ENCODE data around the gene ANKRD52. TPM values are rescaled to one million over a fixed set of nuclear protein-coding genes. Genes with fewer than 3 reads are reported as not detected.

ANKRD52 gene
- total and polyA plus RNA-seq, 2 experiments from 2014 or later: 20.3 to 25.2 TPM

DNA sequence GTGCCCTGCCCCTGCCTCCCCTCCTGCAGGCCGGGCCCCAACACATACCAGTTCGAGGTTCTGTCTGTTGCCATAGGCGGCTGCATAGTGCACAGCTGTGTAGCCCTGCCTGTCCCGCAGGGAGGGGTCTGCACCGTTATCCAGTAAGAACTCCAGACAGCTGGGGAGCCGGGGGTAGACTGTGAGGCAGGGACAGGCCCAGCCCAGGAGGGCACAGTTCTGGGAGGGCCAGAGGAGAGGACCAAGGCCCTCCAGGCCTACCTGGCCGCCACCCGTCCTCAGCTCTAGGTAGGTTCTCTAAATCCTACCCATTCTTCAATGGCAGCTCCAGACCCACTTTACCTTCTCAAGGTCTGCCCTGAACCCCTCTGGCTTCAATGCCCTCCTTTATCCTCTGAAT lies 9.5 kb downstream of the ANKRD52 start:
- peaks cover 7% of the 10 kb centered on the region for H3F3A ChIP-seq (replicated peaks; ENCODE audit: low read depth)
- H3K9me2 ChIP-seq (ENCODE audit: insufficient read depth): no peaks in the 10 kb centered on the region
- no peak overlapping the region for H3K4me3 ChIP-seq
- H3K27me3 Mint-ChIP-seq (ENCODE audit: insufficient read depth, low read depth, poor library complexity): peaks cover 4% of the 10 kb centered on the region
- H3K27ac ChIP-seq (ENCODE audit: low read depth): no peak overlapping the region
- H3K79me2 ChIP-seq (replicated peaks; ENCODE audit: insufficient read depth): no peaks in the 10 kb centered on the region
- H3K9me3 Mint-ChIP-seq: no peaks in the 10 kb centered on the region
- H4K20me1 ChIP-seq (replicated peaks; ENCODE audit: insufficient read depth): peaks cover 3% of the 10 kb centered on the region; the same call in 1 of the 2 replicates
- H3K4me3 Mint-ChIP-seq: no peak overlapping the region
- no peak for DNase-seq (ENCODE audit: low spot score)
- no peak overlapping the region for H2AFZ ChIP-seq
- H3K4me2 ChIP-seq: no peak overlapping the region
- no peak overlapping the region for H3K27ac Mint-ChIP-seq
- H3K4me1 ChIP-seq (ENCODE audit: insufficient read depth): no peaks in the 10 kb centered on the region
- TF ChIP-seq POLR2AphosphoS5 (IDR thresholded peaks at IDR 0.05; ENCODE audit: low read depth) (no peak), NANOG (IDR thresholded peaks at IDR 0.05; ENCODE audit: borderline replicate concordance) (no peak), ZNF114 (CRISPR knock-in tag; IDR thresholded peaks at IDR 0.05) (no peak), ZNF462 (CRISPR knock-in tag; IDR thresholded peaks at IDR 0.05) (no peak), ZNF331 (CRISPR knock-in tag; IDR thresholded peaks at IDR 0.05; ENCODE audit: low read depth) (no peak), JUNB (IDR thresholded peaks at IDR 0.05; ENCODE audit: unreplicated experiment) (no peak), STAT1 (IDR thresholded peaks at IDR 0.05; ENCODE audit: unreplicated experiment) (no peak), EZH2 (IDR thresholded peaks at IDR 0.05; ENCODE audit: low read depth, unreplicated experiment) (no peak)
- TF ChIP-seq, protein P1, sequence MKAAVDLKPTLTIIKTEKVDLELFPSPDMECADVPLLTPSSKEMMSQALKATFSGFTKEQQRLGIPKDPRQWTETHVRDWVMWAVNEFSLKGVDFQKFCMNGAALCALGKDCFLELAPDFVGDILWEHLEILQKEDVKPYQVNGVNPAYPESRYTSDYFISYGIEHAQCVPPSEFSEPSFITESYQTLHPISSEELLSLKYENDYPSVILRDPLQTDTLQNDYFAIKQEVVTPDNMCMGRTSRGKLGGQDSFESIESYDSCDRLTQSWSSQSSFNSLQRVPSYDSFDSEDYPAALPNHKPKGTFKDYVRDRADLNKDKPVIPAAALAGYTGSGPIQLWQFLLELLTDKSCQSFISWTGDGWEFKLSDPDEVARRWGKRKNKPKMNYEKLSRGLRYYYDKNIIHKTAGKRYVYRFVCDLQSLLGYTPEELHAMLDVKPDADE (IDR thresholded peaks at IDR 0.05): no peak
- TF ChIP-seq, protein P2, sequence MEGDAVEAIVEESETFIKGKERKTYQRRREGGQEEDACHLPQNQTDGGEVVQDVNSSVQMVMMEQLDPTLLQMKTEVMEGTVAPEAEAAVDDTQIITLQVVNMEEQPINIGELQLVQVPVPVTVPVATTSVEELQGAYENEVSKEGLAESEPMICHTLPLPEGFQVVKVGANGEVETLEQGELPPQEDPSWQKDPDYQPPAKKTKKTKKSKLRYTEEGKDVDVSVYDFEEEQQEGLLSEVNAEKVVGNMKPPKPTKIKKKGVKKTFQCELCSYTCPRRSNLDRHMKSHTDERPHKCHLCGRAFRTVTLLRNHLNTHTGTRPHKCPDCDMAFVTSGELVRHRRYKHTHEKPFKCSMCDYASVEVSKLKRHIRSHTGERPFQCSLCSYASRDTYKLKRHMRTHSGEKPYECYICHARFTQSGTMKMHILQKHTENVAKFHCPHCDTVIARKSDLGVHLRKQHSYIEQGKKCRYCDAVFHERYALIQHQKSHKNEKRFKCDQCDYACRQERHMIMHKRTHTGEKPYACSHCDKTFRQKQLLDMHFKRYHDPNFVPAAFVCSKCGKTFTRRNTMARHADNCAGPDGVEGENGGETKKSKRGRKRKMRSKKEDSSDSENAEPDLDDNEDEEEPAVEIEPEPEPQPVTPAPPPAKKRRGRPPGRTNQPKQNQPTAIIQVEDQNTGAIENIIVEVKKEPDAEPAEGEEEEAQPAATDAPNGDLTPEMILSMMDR (conservative IDR thresholded peaks at IDR 0.05; ENCODE audit: low read depth in 2 of 2): no peak
- TF ChIP-seq, protein P3, sequence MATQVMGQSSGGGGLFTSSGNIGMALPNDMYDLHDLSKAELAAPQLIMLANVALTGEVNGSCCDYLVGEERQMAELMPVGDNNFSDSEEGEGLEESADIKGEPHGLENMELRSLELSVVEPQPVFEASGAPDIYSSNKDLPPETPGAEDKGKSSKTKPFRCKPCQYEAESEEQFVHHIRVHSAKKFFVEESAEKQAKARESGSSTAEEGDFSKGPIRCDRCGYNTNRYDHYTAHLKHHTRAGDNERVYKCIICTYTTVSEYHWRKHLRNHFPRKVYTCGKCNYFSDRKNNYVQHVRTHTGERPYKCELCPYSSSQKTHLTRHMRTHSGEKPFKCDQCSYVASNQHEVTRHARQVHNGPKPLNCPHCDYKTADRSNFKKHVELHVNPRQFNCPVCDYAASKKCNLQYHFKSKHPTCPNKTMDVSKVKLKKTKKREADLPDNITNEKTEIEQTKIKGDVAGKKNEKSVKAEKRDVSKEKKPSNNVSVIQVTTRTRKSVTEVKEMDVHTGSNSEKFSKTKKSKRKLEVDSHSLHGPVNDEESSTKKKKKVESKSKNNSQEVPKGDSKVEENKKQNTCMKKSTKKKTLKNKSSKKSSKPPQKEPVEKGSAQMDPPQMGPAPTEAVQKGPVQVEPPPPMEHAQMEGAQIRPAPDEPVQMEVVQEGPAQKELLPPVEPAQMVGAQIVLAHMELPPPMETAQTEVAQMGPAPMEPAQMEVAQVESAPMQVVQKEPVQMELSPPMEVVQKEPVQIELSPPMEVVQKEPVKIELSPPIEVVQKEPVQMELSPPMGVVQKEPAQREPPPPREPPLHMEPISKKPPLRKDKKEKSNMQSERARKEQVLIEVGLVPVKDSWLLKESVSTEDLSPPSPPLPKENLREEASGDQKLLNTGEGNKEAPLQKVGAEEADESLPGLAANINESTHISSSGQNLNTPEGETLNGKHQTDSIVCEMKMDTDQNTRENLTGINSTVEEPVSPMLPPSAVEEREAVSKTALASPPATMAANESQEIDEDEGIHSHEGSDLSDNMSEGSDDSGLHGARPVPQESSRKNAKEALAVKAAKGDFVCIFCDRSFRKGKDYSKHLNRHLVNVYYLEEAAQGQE (IDR thresholded peaks at IDR 0.05; ENCODE audit: unreplicated experiment): no peak
- no peaks in the 10 kb centered on the region for H3K27me3 ChIP-seq (ENCODE audit: insufficient read depth)
- no peaks in the 10 kb centered on the region for H3K4me1 Mint-ChIP-seq
- H3K36me3 Mint-ChIP-seq (ENCODE audit: low read depth): peaks cover 74% of the 10 kb centered on the region
- no peak for ATAC-seq
- H3K36me3 ChIP-seq (ENCODE audit: insufficient read depth): peaks cover 64% of the 10 kb centered on the region
